Measurements from ENCODE around the gene SRPX. TPM values are rescaled to one million over a fixed set of nuclear protein-coding genes. Genes with fewer than 3 reads are reported as not detected.

The SRPX gene
- total RNA-seq, 2 donors from 2014 or later, result 54.5 to 65.9 TPM

DNA sequence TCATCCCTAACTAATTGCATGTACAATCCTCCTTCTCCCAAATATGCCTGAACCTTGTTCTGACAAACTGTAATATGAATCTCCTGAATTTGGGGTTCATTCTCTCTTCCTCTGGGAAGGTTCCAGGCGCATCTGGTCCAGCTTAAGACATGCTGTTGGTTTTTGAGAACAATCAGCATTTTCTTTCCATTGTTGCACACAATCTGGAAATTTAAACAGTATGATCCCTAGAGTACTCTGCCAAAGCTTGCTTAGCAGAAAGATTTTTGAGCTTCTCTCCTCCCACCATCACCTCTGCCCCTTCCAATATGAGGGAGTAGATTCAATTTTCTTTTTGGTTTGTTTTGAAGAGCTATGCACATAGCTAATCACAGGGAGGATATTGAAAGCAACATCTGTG lies 50.1 kb downstream of the SRPX start:
- Histone ChIP-seq H3K4me1 (ENCODE audit: control insufficient read depth in 1 of 2, low read depth in 2 of 2) (no peaks in the 10 kb centered on the region), H3K27me3 (replicated peaks; ENCODE audit: insufficient read depth) (no peaks in the 10 kb centered on the region), H3K4me3 (no peak overlapping the region), H3K9me3 (no peaks in the 10 kb centered on the region), H3K36me3 (no peaks in the 10 kb centered on the region), H3K27ac (no peak overlapping the region)
- ATAC-seq (ENCODE audit: insufficient number of reproducible peaks, low FRiP score, low read depth) (no peak), DNase-seq (ENCODE audit: low spot score) (no peak)
- TF ChIP-seq, protein P1, sequence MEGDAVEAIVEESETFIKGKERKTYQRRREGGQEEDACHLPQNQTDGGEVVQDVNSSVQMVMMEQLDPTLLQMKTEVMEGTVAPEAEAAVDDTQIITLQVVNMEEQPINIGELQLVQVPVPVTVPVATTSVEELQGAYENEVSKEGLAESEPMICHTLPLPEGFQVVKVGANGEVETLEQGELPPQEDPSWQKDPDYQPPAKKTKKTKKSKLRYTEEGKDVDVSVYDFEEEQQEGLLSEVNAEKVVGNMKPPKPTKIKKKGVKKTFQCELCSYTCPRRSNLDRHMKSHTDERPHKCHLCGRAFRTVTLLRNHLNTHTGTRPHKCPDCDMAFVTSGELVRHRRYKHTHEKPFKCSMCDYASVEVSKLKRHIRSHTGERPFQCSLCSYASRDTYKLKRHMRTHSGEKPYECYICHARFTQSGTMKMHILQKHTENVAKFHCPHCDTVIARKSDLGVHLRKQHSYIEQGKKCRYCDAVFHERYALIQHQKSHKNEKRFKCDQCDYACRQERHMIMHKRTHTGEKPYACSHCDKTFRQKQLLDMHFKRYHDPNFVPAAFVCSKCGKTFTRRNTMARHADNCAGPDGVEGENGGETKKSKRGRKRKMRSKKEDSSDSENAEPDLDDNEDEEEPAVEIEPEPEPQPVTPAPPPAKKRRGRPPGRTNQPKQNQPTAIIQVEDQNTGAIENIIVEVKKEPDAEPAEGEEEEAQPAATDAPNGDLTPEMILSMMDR (IDR thresholded peaks at IDR 0.05), result no peak

DNA sequence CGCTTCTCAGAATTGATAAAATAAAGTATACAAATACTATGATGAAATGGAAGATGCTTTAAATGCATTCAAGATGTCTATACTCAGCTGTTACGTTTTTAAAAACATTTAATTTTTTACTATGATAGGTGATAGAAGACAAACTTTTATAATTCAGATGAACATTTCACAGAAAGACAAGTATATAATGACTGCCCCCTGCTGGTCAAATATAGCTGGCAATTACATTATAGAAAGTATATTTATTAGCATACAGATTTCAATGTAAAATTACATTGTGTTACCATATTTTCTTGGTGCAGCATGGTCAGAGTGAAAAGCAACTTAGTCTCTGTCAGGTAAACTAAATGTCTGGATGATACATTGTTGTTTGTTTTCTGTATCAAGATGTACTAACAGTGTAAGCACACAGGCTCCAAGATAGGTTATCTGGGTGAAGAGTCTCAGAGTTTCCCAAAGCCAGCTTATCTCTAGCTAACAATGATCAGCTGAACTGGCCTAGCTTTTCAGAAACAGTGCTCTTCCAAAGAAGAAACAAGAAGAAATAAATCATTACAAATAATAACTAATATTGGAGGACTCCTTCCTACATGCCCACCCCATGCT lies 54.1 kb downstream of the SRPX start:
- ATAC-seq (ENCODE audit: insufficient number of reproducible peaks, low FRiP score, low read depth) (no peak), DNase-seq (ENCODE audit: low spot score) (no peak)
- H3K9me3 ChIP-seq, result no peaks in the 10 kb centered on the region
- no peaks in the 10 kb centered on the region for H3K36me3 ChIP-seq
- H3K4me3 ChIP-seq, result no peak overlapping the region
- TF ChIP-seq, protein P1 (IDR thresholded peaks at IDR 0.05), result peak; percentile 40
- H3K4me1 ChIP-seq (ENCODE audit: control insufficient read depth in 1 of 2, low read depth in 2 of 2), result no peaks in the 10 kb centered on the region
- no peak overlapping the region for H3K27ac ChIP-seq
- H3K27me3 ChIP-seq (replicated peaks; ENCODE audit: insufficient read depth), result no peaks in the 10 kb centered on the region

DNA sequence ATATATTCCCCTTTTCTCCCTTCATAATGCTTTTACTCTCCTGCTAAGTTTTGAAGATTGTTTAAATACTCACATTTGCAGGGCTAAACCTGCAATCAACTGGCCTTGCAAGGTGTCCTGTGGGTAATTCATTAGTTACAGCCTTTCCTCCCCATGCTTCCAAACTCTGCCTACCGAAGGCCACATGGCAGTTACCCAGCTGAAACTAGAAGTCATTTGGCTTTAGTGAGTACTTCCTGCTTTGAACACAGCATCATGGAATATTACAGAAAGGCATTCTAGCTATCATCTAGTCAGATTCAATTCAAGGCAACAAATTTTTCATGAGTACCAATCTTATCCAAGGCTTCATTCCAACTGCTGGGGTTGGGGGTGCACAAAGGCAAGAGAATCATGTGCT lies 55.6 kb downstream of the SRPX start:
- ATAC-seq (ENCODE audit: insufficient number of reproducible peaks, low FRiP score, low read depth), result no peak

DNA sequence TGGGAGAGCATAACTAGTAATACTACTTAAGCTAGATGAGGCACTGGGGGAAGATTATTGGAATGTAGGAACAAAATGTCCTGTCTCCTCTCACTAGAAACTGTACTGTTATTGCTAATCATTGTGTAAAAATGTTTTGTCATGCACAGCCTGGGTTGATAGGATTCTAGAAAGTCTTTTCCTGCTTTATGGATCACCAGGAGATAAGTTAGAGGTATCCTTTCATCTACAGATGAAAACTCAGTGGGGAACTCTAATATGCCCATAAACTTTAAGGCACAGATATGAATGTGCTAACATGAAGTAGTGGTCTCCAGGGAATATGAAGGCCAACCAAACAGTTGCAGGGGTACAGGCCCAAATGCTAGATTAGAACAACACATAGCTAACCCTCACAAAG lies 57.5 kb downstream of the SRPX start:
- ATAC-seq (ENCODE audit: insufficient number of reproducible peaks, low FRiP score, low read depth) (no peak), DNase-seq (ENCODE audit: low spot score) (no peak)
- Histone ChIP-seq H3K4me1 (ENCODE audit: control insufficient read depth in 1 of 2, low read depth in 2 of 2) (no peaks in the 10 kb centered on the region), H3K27ac (no peak overlapping the region), H3K9me3 (no peaks in the 10 kb centered on the region), H3K27me3 (replicated peaks; ENCODE audit: insufficient read depth) (no peaks in the 10 kb centered on the region), H3K4me3 (no peak overlapping the region), H3K36me3 (no peaks in the 10 kb centered on the region)
- TF ChIP-seq, protein P1 (IDR thresholded peaks at IDR 0.05), result no peak

More for the DNA sequence above, 55.6 kb downstream of the SRPX start:
- Histone ChIP-seq H3K9me3 (no peaks in the 10 kb centered on the region), H3K27me3 (replicated peaks; ENCODE audit: insufficient read depth) (no peaks in the 10 kb centered on the region), H3K4me3 (no peak overlapping the region), H3K4me1 (ENCODE audit: control insufficient read depth in 1 of 2, low read depth in 2 of 2) (no peaks in the 10 kb centered on the region), H3K36me3 (no peaks in the 10 kb centered on the region), H3K27ac (no peak overlapping the region)
- TF ChIP-seq, protein P1 (IDR thresholded peaks at IDR 0.05), result no peak
- no peak for DNase-seq (ENCODE audit: low spot score)

DNA sequence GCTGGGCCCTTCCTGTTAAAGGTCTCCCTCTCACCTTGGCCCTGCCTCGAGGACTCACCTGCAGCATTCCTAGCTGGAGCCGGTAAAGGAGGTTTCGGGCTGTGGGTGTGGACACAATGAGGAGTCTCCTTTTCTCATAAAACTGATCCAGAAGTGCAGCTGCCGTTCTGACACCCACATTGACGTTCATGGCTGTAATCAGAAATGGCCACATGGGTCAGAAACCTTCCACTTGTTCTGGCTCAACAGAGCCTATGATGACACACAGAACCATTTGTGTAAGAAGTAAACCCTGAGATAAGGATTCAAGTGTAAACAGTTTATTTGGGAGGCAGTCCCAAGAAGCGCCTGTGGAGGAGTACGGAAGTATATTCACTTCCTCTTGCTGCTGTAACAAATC lies 63.8 kb downstream of the SRPX start:
- DNase-seq (ENCODE audit: low spot score) (no peak), ATAC-seq (ENCODE audit: insufficient number of reproducible peaks, low FRiP score, low read depth) (no peak)
- Histone ChIP-seq H3K27me3 (replicated peaks; ENCODE audit: insufficient read depth) (no peaks in the 10 kb centered on the region), H3K36me3 (no peaks in the 10 kb centered on the region), H3K9me3 (no peaks in the 10 kb centered on the region), H3K4me3 (no peak overlapping the region), H3K27ac (no peak overlapping the region), H3K4me1 (ENCODE audit: control insufficient read depth in 1 of 2, low read depth in 2 of 2) (peaks cover 0 to 8% of the 10 kb centered on the region in 2 donors)
- TF ChIP-seq, protein P1 (IDR thresholded peaks at IDR 0.05), result no peak

Data from thoracic aorta (tissue), 2 donors.